A549 treated with Mapracorat at 1 μM for 4 hours (cell line): Measurements from ENCODE around the gene MMP23B. TPM values are rescaled to one million over a fixed set of nuclear protein-coding genes. Genes with fewer than 3 reads are reported as not detected.

Experiments used
- total RNA-seq: library from RNA; stranded (reverse); fragments of 200-300 nt; extraction: Qiagen RNA extraction; gene quantifications from 5 replicates; pipeline ENCODE4 v1.2.3, GENCODE V29; 2022

MMP23B gene
- 0.18 to 1.2 TPM (median 0.64 TPM) in 5 replicates for total RNA-seq

GRCh38 chr1:1631782-1632420, at the start of gene MMP23B:
Gene MMP23B, plus strand, starts transcription at chr1:1632173. Its CDS starts 46 bp downstream, at chr1:1632219.

DNA sequence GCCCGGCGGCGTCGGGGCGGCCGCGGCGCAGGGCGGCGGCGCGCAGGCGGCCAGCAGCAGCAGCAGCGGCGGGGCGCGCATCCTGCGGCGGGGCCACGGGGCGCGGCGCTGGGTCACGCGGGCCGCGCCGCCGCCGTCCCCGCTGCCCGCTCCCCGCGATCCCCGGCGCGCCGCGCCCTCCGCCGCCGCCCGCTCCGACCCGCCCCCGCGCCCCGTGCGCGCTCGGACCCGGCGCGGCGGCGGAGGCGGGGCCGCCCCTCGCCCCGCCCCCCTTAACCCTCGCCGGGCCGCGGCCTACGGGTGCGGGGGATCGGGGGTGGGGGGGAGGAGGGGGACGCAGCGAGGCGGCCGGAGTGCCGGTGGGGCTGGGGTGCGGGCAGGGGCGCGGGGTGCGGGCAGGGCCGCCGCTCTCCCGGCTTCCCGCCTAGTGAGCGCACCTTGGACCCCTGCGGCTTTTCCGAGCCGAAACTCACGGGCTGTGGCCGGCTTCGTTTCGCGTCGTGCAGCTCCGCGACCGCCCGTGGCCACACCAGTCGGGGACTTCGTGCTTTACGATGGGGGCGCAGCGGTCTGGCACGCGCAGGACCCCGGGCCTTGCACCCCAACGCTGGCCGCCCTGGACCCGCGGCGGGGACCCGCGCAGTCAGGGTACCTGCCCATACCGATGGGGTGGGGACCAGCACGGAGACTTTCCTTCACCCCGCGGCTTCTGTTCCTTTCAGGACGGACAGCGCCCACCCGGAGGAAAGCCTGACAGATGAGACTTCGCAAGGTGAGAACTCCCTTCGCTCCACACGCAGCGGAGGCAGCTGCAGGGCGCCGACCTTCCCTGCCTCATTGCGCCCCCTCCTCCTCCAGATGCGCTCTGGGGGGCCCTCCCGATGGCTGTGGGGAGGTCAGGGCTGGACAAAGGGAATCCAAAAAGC, 31.8 kb upstream of the MMP23B start, which contains the start of gene FNDC10:
Gene FNDC10, minus strand, starts transcription at position 201 of the 926 bp plus-strand sequence. Its CDS starts 120 bp downstream, at position 81.

DNA sequence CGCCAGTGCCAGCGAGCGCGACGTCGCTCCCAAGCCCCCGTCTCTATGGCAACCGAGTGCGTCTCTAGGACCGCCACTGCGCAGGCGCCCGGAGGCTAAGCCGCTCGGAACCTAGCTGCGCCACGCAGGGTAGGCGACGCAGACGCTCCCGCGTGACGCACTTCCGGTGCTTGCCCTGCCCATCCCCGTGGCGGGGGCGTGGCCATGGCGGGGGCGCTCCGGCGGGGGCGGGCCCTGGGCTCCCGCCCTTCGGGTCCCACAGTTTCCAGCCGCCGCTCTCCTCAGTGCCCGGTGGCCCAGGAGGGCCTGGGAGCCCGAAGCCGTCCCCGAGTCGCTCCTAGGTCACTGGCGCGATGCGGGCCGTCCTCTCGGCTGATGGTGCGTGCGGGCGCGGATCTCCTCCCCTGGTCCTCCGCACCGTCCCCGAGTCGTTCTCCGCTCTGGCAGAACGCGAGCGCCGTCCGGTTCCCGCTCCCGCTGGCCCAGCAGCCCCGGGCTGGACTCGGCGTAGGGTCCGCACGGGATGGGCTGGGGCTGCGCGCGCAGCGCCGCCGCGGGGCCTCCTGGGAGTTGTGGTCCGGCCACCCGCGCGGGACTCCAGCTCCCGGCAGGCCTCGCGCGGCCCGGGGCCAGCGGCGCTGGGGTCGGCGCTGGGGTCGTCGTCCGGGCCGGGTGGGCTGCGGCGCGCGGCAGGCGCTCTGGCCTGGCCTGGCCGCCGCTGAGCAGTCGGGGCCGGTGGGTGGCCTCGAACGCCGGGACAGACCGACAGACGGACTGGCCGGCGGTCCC, 16.5 kb upstream of the MMP23B start, which contains the start of gene MIB2:
Gene MIB2, plus strand, starts transcription at position 245 of the 789 bp plus-strand sequence. CDS start 7,953 bp downstream, outside the sequence.

DNA sequence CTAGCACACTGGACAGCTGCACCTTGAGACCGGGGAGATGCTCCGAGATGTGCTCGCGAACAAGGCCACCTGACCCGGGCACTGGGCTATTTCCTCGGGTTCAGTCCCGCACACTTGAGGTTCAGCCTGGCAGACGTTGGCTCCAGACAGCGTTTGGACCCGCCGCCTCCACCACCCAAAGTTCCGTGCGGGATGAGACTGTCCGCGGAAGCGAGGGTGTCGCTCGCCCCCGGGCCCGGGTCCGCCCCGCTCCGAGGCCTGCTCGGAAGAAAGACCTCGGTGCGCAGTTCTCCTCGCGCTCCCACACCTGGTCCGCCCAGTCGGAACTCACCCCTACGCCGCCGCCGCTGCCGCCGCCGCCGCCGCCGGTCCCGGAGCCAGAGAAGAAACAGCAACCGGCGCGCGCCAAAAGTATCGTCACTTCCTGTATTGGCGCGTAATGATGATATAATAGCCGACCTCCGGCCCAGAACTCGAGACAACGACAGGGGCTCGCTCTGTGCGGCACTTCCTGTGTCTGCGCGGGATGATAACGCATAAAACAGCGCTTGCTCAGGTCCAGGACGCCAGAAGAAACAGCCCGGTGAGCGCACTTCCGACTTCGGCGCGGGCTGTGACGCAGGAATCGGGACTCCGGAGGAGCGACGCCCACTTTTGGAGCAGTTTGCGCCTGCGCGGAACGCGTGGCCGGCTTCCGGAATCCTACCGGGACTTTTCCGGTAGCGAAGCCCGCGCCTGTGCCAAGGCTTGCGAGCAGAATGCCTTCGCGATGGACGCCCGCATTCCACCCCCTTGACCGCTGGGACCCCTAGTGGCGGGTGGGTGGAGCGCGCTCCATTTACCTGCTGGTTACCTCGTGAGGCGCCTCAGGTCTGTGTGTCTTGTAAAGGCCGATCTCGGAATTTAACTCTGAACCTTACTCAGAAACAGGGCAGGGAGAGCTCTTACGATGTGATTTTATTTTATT, 26.9 kb downstream of the MMP23B start, which contains the start of gene CDK11B:
Gene CDK11B, minus strand, starts transcription at position 422 of the 967 bp plus-strand sequence. CDS start 1,519 bp downstream, outside the sequence.

Other genes starting within 250 kb of the MMP23B start
- gene CCNL2, start 232.8 kb upstream of the MMP23B start, total RNA-seq, result 42.1 to 63.9 TPM (median 54.3 TPM) in 5 replicates
- gene MRPL20, start 224.9 kb upstream of the MMP23B start, total RNA-seq, result 130 to 166 TPM (median 137 TPM) in 5 replicates
- gene ANKRD65, start 210.9 kb upstream of the MMP23B start, total RNA-seq, result 0.07 to 0.19 TPM in 2 of 5 replicates, not detected in the others
- 3.6 to 14.7 TPM (median 14.1 TPM) in 5 replicates for gene VWA1, start 196.5 kb upstream of the MMP23B start, total RNA-seq
- not detected in 5 replicates for gene ATAD3C, start 182.5 kb upstream of the MMP23B start, total RNA-seq
- 1.2 to 3.6 TPM (median 3.0 TPM) in 5 replicates for gene ATAD3B, start 160.4 kb upstream of the MMP23B start, total RNA-seq
- 28.1 to 41.2 TPM (median 37.2 TPM) in 5 replicates for gene ATAD3A, start 120.0 kb upstream of the MMP23B start, total RNA-seq
- 0.24 to 1.1 TPM (median 0.32 TPM) in 5 replicates for gene TMEM240, start 91.5 kb upstream of the MMP23B start, total RNA-seq
- 90.7 to 106 TPM (median 100 TPM) in 5 replicates for gene SSU72, start 57.3 kb upstream of the MMP23B start, total RNA-seq
- 5.8 to 8.8 TPM (median 8.1 TPM) in 5 replicates for gene FNDC10, start 32.0 kb upstream of the MMP23B start, total RNA-seq
- 7.2 to 20.5 TPM (median 19.5 TPM) in 5 replicates for gene MIB2, start 16.7 kb upstream of the MMP23B start, total RNA-seq
- 24.2 to 26.3 TPM (median 25.5 TPM) in 5 replicates for gene CDK11B, start 26.8 kb downstream of the MMP23B start, total RNA-seq
- gene SLC35E2B, start 60.6 kb downstream of the MMP23B start, total RNA-seq, result 9.2 to 13.4 TPM (median 12.5 TPM) in 5 replicates
- 18.0 to 28.0 TPM (median 22.9 TPM) in 5 replicates for gene CDK11A, start 92.2 kb downstream of the MMP23B start, total RNA-seq
- 28.5 to 43.1 TPM (median 39.8 TPM) in 5 replicates for gene NADK, start 146.3 kb downstream of the MMP23B start, total RNA-seq